Fibroblast of lung (primary cell): ENCODE measurements around the gene RIMS3.

Source experiments
- EZH2 ChIP-seq: IDR thresholded peaks from 2 replicates; pipeline ENCODE4 v1.5.1; 2012; ENCODE audit warnings: low read length, control low read depth, mild to moderate bottlenecking; ENCODE audit errors: missing control alignments
- TF ChIP-seq, protein P1 (sequence below), 2 donors: IDR thresholded peaks in 1 of 2; conservative IDR thresholded peaks in 1 of 2; 1 replicate in 1 of 2; 2 replicates in 1 of 2; pipeline ENCODE4 v1.5.1; 2011 to 2012; ENCODE audit warnings: low read length in 2 of 2, control low read depth in 1 of 2, inconsistent platforms in 1 of 2, low read depth in 1 of 2, mild to moderate bottlenecking in 1 of 2

DNA sequence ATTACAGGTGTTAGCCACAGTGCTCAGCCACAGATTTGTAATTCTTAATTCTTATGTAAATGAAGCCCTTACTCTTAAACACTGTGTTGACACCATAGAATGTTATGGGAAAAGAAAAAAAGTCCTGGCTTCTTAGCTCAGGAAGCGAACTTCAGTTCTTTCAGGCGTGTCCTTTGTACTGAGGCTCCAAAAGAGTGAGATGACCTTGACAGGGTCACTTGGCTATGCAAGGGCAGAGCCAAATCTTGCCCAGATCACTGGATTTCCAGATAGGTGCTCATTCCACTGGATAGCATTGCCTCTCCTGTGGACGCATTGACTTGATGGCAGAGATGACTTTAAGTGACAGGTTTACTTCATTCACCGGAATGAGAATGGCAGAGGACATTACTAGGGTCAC lies 30.8 kb upstream of the RIMS3 start:
- TF ChIP-seq EZH2, result no peak
- TF ChIP-seq, protein P1, sequence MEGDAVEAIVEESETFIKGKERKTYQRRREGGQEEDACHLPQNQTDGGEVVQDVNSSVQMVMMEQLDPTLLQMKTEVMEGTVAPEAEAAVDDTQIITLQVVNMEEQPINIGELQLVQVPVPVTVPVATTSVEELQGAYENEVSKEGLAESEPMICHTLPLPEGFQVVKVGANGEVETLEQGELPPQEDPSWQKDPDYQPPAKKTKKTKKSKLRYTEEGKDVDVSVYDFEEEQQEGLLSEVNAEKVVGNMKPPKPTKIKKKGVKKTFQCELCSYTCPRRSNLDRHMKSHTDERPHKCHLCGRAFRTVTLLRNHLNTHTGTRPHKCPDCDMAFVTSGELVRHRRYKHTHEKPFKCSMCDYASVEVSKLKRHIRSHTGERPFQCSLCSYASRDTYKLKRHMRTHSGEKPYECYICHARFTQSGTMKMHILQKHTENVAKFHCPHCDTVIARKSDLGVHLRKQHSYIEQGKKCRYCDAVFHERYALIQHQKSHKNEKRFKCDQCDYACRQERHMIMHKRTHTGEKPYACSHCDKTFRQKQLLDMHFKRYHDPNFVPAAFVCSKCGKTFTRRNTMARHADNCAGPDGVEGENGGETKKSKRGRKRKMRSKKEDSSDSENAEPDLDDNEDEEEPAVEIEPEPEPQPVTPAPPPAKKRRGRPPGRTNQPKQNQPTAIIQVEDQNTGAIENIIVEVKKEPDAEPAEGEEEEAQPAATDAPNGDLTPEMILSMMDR (conservative IDR thresholded peaks at IDR 0.05 in 1 of 2, IDR thresholded peaks at IDR 0.05 in 1 of 2; ENCODE audit: low read depth in 1 of 2, low read length in 2 of 2), result no peak
